G401.6 (cell line): Measurements from ENCODE around the gene CARD9.
"Not testable (repeated sequence)": the region's sequence is repeated elsewhere in the genome, so short reads cannot be mapped to it uniquely, and the experiment has no call there.

Experiments used
- FAIRE-seq: peaks from 2 replicates; lab custom pipeline; 2012; peaks lifted over from hg19 to GRCh38; lab: Jason Lieb, UNC

CARD9 gene

DNA sequence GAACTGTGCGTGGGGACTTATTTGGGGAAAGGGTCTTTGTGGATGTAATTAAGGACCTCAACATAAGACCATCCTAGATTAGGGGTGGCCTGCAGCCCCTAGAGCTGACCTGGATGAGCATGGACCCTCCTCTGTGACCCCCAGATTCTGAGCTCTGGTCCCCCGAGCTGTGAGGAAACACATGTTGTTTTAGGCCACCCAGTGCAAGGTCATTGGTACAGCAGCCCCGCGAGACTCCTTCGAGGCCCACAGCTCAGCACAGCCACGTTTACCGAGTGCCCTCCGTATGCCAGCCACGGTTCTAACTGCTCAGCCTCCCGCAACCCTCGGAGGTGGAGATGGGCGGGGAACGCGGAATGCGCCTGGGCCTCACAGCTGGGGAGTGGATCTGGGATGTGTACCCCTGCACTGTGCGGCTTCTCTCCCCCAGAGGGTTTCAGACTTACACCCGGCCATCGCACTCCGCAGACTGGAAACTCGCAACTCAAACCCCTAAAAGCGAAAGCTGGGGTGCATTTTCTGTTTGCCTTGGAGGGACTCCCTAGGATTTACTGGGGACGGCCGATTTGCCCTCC is 50.6 kb downstream of the CARD9 start:
- FAIRE-seq = no peak

DNA sequence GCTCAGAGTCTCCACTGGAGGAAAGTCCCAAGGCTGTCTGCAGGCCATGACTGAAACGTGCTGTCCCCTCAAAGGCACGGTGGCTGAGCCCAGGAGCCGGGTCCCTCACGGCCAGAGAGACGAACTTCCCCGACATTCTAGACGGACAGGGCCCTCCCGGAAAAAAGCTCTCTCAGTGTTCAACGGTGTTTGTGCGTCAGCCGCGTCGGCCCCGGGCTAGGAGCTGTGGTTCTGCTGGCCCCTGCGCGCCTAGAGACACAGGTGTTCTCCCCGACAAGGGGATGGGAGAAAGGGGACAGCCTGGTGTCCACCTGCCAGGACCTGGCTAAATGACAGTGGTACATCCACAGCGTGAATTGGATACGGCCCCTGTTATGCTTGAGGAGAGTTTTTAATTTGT is 51.9 kb downstream of the CARD9 start:
- no peak for FAIRE-seq

DNA sequence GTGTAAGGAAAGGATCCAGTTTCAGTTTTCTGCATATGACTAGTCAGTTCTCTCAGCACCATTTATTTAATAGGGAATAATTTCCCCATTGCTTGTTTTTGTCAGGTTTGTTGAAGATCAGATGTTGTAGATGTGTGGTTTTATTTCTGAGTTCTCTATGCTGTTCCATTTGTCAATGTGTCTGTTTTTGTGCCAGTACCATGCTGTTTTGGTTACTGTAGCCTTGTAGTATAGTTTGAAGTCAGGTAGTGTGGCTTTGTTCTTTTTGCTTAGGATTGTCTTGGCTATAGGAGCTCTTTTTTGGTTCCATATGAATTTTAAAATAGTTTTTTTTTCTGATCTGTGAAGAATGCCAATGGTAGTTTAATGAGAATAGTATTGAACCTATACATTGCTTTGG is 52.5 kb downstream of the CARD9 start:
- not testable (repeated sequence) for FAIRE-seq

DNA sequence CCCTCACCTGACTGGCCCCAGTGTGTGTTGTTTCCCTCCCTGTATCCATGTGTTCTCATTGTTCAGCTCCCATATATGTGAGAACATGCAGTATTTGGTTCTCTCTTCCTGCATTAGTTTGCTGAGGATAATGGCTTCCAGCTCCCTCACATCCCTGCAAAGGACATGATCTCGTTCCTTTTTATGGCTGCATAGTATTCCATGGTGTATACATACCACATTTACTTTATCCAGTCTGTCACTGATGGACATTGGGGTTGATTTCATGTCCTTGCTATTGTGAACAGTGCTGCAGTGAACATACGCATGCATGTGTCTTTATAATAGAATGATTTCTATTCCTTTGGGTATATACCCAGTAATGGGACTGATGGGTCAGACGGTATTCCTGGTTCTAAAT is 53.5 kb downstream of the CARD9 start:
- FAIRE-seq = not testable (repeated sequence)

DNA sequence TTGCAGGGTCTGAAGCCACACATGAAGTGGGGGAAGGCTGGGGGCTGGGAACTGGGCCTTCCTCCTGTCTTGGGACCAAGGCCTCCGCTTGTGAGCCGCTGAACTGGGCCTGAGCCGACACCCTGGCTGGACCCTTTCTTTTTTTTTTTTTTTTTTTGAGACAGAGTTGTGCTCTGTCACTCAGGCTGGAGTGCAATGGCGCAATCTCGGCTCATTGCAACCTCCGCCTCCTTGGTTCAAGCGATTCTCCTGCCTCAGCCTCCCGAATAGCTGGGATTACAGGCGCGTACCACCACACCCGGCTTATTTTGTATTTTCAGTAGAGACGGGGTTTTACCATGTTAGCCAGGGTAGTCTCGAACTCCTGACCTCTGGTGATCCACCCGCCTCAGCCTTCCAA is 54.2 kb downstream of the CARD9 start:
- FAIRE-seq = not testable (repeated sequence)

DNA sequence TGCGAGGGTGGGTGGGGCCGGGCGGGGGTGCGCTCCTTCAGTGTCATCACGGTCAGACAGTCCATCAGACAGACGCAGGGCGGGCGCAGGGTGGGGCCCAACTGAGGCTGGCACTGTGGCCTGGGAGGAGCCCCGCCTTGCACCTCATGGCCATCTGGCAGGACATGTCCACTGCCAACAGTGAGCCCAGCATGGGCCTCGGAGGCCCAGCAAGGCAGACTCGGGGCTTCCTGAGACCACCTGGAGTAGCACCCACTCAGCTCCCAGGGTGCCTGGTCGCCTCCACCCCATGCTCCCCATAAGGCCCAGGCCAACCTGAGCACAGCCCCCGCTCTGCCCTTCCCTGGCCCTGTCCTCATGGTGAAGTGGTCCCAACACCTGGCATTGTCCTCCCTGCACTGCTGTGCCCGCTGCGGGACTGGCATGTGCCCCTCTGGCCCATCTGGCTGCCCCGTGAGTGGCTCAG is 54.7 kb downstream of the CARD9 start:
- no peak for FAIRE-seq

DNA sequence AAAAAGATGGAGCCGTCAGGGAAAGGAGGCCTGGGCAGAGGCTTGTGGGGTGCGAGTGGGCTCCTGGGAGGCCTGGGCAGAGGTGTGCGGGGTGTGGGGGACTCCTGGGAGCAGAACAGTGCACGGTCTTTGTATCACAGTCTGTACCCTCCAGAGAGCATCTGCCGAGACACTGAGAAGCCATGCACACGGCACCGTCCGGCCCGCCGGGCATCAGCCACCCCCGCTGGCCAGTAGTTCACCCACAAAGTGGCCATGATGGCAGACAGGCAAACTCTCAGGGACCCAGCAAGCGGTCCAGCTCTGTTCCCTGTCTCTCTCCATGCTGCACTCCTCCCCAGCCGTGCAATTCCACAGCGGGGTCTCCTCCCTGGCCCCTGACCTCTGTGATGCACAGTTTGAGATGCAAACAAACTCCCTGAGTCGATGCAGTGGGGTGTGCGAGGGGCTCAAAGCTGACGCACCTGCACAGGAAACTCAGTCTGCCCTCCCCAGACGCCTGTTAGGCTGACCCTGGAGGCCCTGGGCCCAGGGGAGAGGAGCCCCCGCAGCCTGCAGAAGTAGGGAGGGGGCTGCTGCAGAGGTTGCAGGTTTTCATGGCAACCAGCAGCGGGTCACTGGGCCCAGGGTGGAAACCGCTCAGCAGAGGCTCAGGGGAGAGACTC is 55.2 kb downstream of the CARD9 start:
- FAIRE-seq = no peak

DNA sequence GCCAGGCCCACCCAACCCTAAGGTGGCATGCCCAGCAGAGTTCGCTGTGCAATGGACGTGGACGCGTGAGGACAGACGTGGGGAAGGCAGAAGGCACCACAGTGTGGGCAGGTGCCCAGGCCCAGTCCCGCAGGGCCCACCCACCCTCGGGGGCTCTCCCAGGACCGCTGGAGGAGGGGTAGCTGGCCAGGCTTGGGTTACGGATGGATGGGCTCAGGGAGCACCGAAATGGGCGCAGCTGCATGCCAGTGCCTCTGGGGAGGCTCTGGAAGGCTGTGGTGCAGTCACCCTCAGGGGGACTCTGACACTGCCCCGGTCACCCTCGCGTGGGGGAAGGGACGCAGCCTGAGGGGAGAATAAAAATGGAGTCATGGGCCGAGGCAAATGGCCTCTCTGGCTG is 55.8 kb downstream of the CARD9 start:
- FAIRE-seq = no peak

DNA sequence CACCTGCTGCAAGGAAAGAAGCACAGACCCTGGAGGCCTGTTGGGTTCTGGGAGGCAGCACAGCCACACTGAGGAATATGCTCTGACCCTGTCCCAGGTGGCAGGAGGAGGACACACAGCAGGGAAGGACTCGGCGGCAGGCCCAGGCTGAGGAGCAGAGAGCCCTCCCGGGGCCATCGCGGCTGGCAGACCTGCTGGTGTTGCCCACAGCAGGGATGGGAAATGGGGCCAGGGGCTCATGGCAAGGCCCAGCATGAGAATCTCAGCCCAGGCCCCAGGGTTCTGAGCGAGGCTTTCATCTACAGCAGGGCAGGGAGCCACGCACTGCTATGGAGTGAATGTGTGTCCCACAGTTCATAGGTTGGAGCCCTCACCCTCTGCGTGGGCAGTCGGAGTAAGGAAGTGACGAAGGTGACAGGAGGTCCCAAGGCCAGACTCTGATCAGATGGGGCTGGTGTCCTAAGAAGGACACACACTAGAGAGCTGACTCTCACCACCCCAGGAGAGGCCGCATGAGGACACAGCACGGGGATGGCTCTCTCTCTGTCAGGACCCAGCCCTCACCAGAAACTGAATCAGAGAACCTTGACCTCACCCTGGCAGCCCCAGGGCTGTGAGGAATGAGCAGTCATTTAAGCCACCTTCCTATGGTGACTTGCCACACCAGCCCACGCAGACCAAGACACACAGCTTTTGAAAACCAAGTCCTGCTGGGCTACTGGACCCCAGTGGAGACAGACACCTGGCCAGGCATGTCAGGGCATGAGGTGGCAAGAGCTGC is 56.4 kb downstream of the CARD9 start:
- no peak for FAIRE-seq

DNA sequence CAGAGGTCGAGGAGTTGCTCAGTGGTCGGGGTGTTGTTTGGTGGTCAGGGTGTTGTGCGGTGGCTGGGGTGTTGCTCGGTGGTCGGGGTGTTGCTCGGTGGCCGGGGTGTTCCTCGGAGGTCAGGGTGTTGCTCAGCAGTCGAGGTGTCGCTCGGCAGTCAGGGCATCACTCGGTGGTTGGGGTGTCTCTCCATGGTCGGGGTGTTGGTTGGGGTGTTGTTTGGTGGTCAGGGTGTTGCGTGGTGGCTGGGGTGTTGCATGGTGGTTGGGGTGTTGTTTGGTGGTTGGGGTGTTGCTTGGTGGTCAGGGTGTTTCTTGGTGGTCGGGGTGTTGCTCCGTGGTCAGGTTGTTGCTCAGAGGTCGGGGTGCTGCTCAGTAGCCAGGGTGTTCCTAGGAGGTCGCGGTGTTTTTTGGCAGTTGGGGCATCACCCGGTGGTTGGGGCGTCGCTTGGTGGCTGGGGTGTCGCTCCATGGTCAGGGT is 57.2 kb downstream of the CARD9 start:
- no peak for FAIRE-seq

DNA sequence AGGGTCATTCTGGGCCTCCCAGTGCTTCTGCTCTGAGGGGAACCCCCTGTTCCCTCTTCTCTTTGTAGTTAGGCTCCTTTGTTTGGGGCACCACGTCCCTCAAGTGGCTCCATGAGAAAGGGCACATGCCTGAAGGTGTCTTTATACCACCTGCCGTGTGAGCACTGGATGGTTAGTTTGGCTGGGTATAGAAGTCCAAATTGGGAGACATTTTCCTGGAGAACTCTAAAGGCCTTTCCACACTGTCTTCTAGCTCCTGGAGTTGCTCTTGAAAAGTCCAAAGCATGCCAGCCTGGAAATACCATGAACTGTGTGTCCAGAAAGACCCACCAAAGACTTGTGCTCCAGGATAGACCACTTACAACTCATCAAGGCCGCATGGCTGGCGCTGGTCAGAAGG is 58.5 kb downstream of the CARD9 start:
- no peak for FAIRE-seq

DNA sequence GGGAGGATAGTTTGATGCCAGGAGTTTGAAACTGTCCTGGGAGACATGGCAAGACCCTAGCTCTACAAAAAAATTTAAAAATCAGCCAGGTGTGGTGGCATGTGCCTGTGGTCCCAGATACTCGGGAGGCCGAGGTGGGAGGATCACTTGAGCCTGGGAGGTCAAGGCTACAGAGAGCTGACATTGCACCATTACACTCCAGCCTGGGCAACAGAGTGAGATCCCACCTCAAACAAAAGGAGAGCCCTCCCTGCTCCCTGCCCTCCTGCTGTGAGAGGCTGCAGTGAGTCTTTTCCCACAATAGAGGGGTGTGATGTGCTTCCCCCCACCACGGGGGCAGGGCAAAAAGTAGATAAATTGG is 59.4 kb downstream of the CARD9 start:
- FAIRE-seq = no peak
